ENCODE results near the gene FOXC1. TPM values are rescaled to one million over a fixed set of nuclear protein-coding genes. Genes with fewer than 3 reads are reported as not detected.

The FOXC1 gene
- total and polyA plus RNA-seq, 10 of the 15 experiments (the other 5 are each of a cell fraction or from before 2014, with no cell fraction given): 0.13 to 1.5 (median 0.48) TPM; not detected in 2

- Histone ChIP-seq H3K36me3 (ENCODE audit: control insufficient read depth in 2 of 2, insufficient read depth in 2 of 2, low read length in 1 of 2) (no peaks in the 10 kb centered on the region), H2AFZ (ENCODE audit: control insufficient read depth, low read depth, low read length) (no peak overlapping the region), H3K27ac (ENCODE audit: control insufficient read depth, insufficient read depth) (no peak overlapping the region), H4K20me1 (ENCODE audit: control insufficient read depth, insufficient read depth) (no peaks in the 10 kb centered on the region), H3K79me2 (ENCODE audit: control insufficient read depth, insufficient read depth, low read length) (no peaks in the 10 kb centered on the region), H3K4me1 (ENCODE audit: control insufficient read depth, insufficient read depth, low read length) (peaks cover 22% of the 10 kb centered on the region), H3K9ac (ENCODE audit: control insufficient read depth, insufficient read depth, low read length) (no peak overlapping the region), H3K4me3 (no peak overlapping the region), H3K9me3 (replicated peaks; ENCODE audit: control insufficient read depth, insufficient read depth, low read length) (peaks cover 10% of the 10 kb centered on the region; the same call in 2 of the 3 replicates), H3K27me3 (replicated peaks in 1 of 2; ENCODE audit: control insufficient read depth in 2 of 2, insufficient read depth in 2 of 2, low read length in 1 of 2) (no peaks in the 10 kb centered on the region), H3K4me2 (ENCODE audit: control insufficient read depth, insufficient read depth) (no peak overlapping the region)
- ATAC-seq (peak; percentile 52), DNase-seq (ENCODE audit: low read depth, low spot score) (no peak), FAIRE-seq (no peak)
- 59% methylated on average over 13 of the region's 13 CpGs for WGBS (ENCODE audit: insufficient coverage, insufficient replicate concordance, low lambda C conversion rate, missing lambda C conversion rate)
- CTCF ChIA-PET: interaction anchor here (0.6 to 2.2 kb wide), 7 partner anchors 10 to 93 kb away, joined by 3 to 9 read pairs (median 4); no protein-coding TSS in a partner anchor
- intact Hi-C loops (cut with micrococcal nuclease; ENCODE audit: unreplicated experiment): no loop called here
- RAD21 ChIA-PET (ENCODE audit: unreplicated experiment): interaction anchor here (0.6 to 2.1 kb wide), 8 partner anchors 22 to 875 kb away, joined by 3 to 14 read pairs (median 4); no protein-coding TSS in a partner anchor
- POLR2A ChIA-PET: interaction anchor here (2.3 kb wide), 1 partner anchor 104 kb away, joined by 12 read pairs; no protein-coding TSS in a partner anchor
- in situ Hi-C loops (cut with MboI): no loop called here
- SMC1A ChIA-PET (ENCODE audit: uncharacterized antibody, unreplicated experiment): interaction anchor here (0.7 to 6.0 kb wide), 11 partner anchors 13 to 635 kb away, joined by 3 to 41 read pairs (median 4); no protein-coding TSS in a partner anchor
- BruUV-seq (replicated peaks): no TSS peak
- TF ChIP-seq YBX1 (IDR thresholded peaks at IDR 0.05) (no peak), CUX1 (IDR thresholded peaks at IDR 0.05; ENCODE audit: insufficient replicate concordance, low read depth, low read length) (no peak), ZBTB33 (IDR thresholded peaks at IDR 0.05) (no peak), E4F1 (IDR thresholded peaks at IDR 0.05; ENCODE audit: borderline replicate concordance, partially characterized antibody) (no peak), SMAD1 (IDR thresholded peaks at IDR 0.05; ENCODE audit: low read depth, partially characterized antibody) (no peak)
These were observed 35.5 kb upstream of the FOXC1 start for GRCh38 chr6:1574083-1574761.

Measured in GM12878 (cell line).